ENCODE data around the gene SLC2A11. TPM values are rescaled to one million over a fixed set of nuclear protein-coding genes. Genes with fewer than 3 reads are reported as not detected.
"Not testable (repeated sequence)": the region's sequence is repeated elsewhere in the genome, so short reads cannot be mapped to it uniquely, and the experiment has no call there.

Gene SLC2A11
- total RNA-seq, 1 donor from 2014 or later: 5.7 TPM

- intact Hi-C loops (cut with micrococcal nuclease): no loop called here
Observed at GRCh38 chr22:23883658-23884057, 26.0 kb downstream of the SLC2A11 start.

GRCh38 chr22:23884140-23884539 lies 26.5 kb downstream of the SLC2A11 start:
- intact Hi-C loops (cut with micrococcal nuclease): no loop called here

- intact Hi-C loops (cut with micrococcal nuclease): no loop called here
Observed at GRCh38 chr22:23888615-23889401, 31.1 kb downstream of the SLC2A11 start.

- intact Hi-C loops (cut with micrococcal nuclease): loop anchor here (10.0 kb wide), 1 partner anchor 265 kb away; no protein-coding TSS in a partner anchor
Observed at GRCh38 chr22:23889620-23890019, 31.9 kb downstream of the SLC2A11 start.

- intact Hi-C loops (cut with micrococcal nuclease): loop anchor here (10.0 kb wide), 1 partner anchor 263 kb away; no protein-coding TSS in a partner anchor
Observed at GRCh38 chr22:23891726-23892125, 34.1 kb downstream of the SLC2A11 start.

- intact Hi-C loops (cut with micrococcal nuclease): loop anchor here (10.0 kb wide), 1 partner anchor 263 kb away; no protein-coding TSS in a partner anchor
Observed at GRCh38 chr22:23892130-23892529, 34.5 kb downstream of the SLC2A11 start.

GRCh38 chr22:23892706-23893105 lies 35.0 kb downstream of the SLC2A11 start:
- intact Hi-C loops (cut with micrococcal nuclease): loop anchor here (10.0 kb wide), 1 partner anchor 262 kb away; no protein-coding TSS in a partner anchor

GRCh38 chr22:23893121-23893944 lies 35.7 kb downstream of the SLC2A11 start:
- intact Hi-C loops (cut with micrococcal nuclease): loop anchor here (10.0 kb wide), 1 partner anchor 261 kb away; no protein-coding TSS in a partner anchor

- intact Hi-C loops (cut with micrococcal nuclease): loop anchor here (1.0 to 10.0 kb wide), 11 partner anchors 20 to 714 kb away; partner anchors contain the start of genes BCR, CABIN1, CHCHD10 and DERL3
Observed at GRCh38 chr22:23893945-23894709, 36.5 kb downstream of the SLC2A11 start, which contains the start of gene MIF. MIF (plus strand) TSS chr22:23894383; CDS start chr22:23894475, 92 bp downstream.

GRCh38 chr22:23894710-23895598 lies 37.3 kb downstream of the SLC2A11 start:
- intact Hi-C loops (cut with micrococcal nuclease): loop anchor here (1.0 to 10.0 kb wide), 11 partner anchors 19 to 715 kb away; partner anchors contain the start of genes BCR, CABIN1, CHCHD10 and DERL3

GRCh38 chr22:23895599-23896144 lies 38.0 kb downstream of the SLC2A11 start:
- intact Hi-C loops (cut with micrococcal nuclease): loop anchor here (2.0 to 10.0 kb wide), 3 partner anchors 39 to 659 kb away; partner anchors contain the start of genes GUCD1, SLC2A11 and SNRPD3

GRCh38 chr22:23896166-23896522 lies 38.5 kb downstream of the SLC2A11 start:
- intact Hi-C loops (cut with micrococcal nuclease): loop anchor here (10.0 kb wide), 1 partner anchor 259 kb away; no protein-coding TSS in a partner anchor

- intact Hi-C loops (cut with micrococcal nuclease): loop anchor here (10.0 kb wide), 1 partner anchor 258 kb away; no protein-coding TSS in a partner anchor
Observed at GRCh38 chr22:23896523-23897186, 39.0 kb downstream of the SLC2A11 start.

GRCh38 chr22:23897320-23897719 lies 39.6 kb downstream of the SLC2A11 start:
- intact Hi-C loops (cut with micrococcal nuclease): loop anchor here (10.0 kb wide), 1 partner anchor 257 kb away; no protein-coding TSS in a partner anchor

GRCh38 chr22:23898006-23898974 lies 40.6 kb downstream of the SLC2A11 start:
- intact Hi-C loops (cut with micrococcal nuclease): loop anchor here (10.0 kb wide), 1 partner anchor 257 kb away; no protein-coding TSS in a partner anchor

GRCh38 chr22:23899042-23899745 lies 41.5 kb downstream of the SLC2A11 start:
- intact Hi-C loops (cut with micrococcal nuclease): loop anchor here (10.0 kb wide), 1 partner anchor 256 kb away; no protein-coding TSS in a partner anchor

- intact Hi-C loops (cut with micrococcal nuclease): not testable (repeated sequence)
Observed at GRCh38 chr22:23900227-23900626, 42.6 kb downstream of the SLC2A11 start.

All from T-helper 1 cell treated with Interleukin-12 subunit alpha and Interleukin-12 subunit beta and Interleukin-4 antibody, amounts not matched to agents 30 ng/mL and 1 ng/mL, for 36 hours (primary cell).